NCI-H460 (cell line): ENCODE data around the gene SH2D1B. TPM values are rescaled to one million over a fixed set of nuclear protein-coding genes. Genes with fewer than 3 reads are reported as not detected.
"Not testable (repeated sequence)": the region's sequence is repeated elsewhere in the genome, so short reads cannot be mapped to it uniquely, and the experiment has no call there.

ENCODE experiments used
- DNase-seq: peaks from one replicate; pipeline ENCODE4 v3.0.0-alpha.2; 2016; ENCODE audit warnings: low read depth; ENCODE audit errors: extremely low read depth
- polyA plus RNA-seq: library from polyadenylated mRNA; depleted of rRNA; stranded (reverse); fragments of >200 nt; gene quantifications from 2 replicates; pipeline ENCODE4 v1.2.3, GENCODE V29; 2014; cell fraction: nucleus; rRNA removed
- total RNA-seq: library from RNA; depleted of rRNA; stranded (reverse); fragments of >200 nt; shearing (Covaris generic); gene quantifications from 2 replicates; pipeline ENCODE4 v1.2.3, GENCODE V29; 2014; rRNA removed

The SH2D1B gene, protein sequence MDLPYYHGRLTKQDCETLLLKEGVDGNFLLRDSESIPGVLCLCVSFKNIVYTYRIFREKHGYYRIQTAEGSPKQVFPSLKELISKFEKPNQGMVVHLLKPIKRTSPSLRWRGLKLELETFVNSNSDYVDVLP
- not detected in 2 replicates for total RNA-seq
- not detected in 2 replicates for polyA plus RNA-seq

DNA sequence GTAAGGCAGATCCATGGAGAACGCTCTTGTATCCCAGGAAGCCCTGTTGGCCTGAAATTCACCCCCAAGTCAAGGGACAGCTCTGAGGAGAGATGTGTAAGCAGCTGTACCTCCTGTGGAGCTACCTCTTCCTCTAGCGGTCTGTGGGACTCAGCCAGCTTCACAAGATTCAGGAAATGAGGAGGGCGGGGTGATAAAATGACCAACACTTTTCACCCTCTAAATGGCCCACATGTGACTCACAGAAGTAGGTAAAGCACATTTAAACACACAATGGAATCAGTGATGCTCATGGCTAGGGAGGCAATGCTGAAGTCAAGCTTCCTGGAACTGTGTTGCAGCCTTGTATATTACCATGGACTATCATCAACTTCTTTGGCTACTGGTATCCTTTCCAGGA lies at the start of gene SH2D1B:
SH2D1B (minus strand) TSS at position 135 of the 400 bp plus-strand sequence; CDS start at position 15, 120 bp downstream.
- DNase-seq = no peak

DNA sequence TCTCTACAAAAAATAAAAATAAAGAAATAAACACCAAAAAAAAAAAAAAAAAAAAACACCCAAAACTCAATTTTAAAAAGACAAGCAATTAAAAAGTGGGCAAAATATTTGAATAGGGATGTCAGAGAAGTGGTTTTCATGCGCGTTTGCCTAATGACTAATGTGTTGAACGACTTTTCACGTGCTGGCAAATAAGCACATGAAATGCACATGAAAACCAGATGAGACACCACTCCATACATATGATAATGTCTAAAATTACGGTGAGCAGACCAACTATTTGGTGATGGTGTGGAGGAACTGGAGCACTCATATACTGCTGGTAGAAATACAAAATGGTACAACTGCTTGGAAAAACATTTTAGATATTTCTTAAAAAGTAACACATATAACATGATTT lies 46.3 kb upstream of the SH2D1B start:
- no peak for DNase-seq

DNA sequence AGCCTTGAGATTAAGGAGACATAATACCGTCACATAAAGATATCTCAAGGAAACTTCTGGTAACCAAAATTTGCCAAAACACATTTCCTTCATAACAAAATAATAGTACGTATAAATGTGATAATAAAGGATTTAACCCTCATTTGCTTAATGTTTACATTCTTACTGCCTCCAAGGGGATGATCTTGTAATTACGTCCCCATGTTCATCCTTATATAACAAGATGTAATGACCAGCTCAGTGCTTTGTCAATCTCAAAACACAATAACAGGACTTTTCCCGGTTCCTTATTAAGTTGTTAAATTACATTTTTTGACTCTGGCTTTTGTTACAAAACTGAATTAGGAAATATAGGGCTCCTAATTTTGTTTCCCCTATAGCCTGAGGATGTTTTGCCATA lies 44.4 kb upstream of the SH2D1B start:
- no peak for DNase-seq

DNA sequence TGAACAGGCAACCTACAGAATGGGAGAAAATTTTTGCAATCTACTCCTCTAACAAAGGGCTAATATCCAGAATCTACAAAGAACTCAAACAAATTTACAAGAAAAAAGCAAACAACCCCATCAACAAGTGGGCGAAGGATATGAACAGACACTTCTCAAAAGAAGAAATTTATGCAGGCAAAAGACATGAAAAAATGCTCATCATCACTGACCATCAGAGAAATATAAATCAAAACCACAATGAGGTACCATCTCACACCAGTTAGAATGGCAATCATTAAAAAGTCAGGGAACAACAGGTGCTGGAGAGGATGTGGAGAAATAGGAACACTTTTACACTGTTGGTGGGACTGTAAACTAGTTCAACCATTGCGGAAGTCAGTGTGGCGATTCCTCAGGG lies 42.4 kb upstream of the SH2D1B start:
- not testable (repeated sequence) for DNase-seq

DNA sequence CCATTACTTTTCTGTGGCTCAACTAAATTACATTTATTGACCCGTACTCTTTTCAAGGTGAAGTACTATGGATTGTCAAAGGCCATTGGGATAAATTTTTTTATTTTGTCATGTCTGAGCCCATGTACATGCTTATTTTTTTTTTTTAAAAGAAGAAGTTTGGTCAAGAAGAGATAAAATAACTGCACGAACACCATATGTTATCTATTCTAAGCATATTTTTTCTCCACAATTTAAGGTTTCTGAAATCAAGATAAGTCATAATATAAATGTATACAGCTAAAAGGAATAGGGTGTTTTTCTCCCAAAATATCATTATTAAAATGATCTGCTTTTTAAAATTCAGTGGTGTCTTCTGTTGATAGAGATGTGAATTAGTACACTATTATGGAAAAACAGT lies 35.0 kb upstream of the SH2D1B start:
- DNase-seq = no peak

DNA sequence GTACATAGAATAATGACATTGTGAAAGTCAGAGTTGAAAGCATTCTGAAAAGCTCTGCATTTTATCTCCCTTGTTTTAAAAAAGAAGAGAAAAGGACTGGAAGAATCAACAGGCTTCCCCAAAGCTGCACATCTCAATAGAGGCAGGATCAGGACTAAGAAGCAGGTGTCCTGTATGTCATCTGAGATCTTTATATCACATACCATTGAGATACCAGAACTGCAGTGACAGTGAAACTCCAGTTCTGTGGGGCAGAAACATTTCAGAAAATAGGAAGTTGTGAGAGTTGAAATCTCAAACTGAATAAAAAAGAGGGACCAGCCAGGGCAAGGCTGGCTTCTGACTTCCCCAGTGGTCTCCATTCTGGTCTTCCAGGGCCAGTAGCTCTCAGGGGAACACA lies 33.0 kb upstream of the SH2D1B start:
- DNase-seq = no peak

DNA sequence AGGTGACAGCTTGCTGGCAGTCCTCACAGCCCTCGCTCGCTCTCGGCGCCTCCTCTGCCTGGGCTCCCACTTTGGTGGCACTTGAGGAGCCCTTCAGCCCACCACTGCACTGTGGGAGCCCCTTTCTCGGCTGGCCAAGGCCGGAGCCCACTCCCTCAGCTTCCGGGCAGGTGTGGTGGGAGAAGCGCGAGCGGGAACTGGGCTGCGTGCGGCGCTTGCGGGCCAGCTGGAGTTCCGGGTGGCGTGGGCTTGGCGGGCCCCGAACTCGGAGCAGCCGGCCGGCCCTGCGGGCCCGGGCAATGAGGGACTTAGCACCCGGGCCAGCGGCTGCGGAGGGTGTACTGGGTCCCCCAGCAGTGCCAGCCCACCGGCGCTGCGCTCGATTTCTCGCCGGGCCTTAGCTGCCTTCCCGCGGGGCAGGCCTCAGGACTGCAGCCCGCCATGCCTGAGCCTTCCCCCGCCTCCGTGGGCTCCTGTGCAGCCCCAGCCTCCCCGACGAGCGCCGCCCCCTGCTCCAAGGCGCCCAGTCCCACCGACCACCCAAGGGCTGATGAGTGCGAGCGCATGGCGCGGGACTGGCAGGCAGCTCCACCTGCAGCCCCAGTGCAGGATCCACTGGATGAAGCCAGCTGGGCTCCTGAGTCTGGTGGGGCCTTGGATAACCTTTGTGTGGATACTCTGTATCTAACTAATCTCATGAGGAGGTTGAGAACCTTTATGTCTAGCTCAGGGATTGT lies 21.2 kb upstream of the SH2D1B start:
- not testable (repeated sequence) for DNase-seq

DNA sequence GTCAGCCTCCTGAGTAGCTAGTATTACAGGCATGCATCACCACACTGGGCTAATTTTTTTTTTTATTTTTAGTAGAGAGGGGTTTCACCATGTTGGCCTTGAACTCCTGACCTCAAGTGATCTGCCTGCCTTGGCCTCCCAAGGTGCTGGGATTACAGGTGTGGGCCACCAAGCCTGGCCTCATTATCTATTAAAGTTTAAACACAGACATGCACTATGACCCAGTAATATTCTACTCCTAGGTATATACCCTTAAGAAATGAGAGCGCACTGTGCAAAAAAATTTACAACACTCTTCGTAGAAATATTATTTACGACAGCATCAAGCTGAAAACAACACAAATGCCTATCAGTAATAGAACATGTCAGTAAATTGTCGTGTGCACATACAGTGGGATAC lies 18.6 kb upstream of the SH2D1B start:
- DNase-seq = no peak

DNA sequence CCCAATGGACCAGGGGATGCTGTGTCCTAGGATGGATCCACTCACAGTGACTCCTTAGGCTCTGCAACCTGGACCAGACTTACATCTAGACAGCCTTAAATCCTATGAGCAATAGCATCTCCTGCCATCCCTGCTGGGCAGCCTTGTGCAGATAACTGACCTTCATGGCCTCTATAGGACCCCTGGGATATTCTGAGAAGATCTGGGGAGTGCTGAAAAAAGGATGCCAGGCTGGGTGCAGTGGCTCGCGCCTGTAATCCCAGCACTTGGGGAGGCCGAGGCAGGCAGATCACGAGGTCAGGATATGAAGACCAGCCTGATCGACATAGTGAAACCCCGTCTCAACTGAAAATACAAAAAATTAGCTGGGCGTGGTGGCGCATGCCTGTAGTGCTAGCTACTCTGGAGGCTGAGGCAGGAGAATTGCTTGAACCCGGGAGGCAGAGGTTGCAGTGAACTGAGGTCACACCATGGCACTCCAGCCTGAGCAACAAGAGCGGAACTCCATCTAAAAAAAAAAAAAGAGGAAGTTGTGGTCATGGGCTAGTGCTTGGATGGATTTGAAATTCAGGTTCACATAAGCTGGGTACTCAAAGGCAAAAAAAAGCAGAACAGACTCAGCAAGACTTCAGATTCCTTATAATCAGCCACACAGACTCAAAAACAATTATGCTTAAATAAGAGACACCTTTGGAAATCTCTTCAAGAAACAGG lies 10.9 kb upstream of the SH2D1B start:
- no peak for DNase-seq

DNA sequence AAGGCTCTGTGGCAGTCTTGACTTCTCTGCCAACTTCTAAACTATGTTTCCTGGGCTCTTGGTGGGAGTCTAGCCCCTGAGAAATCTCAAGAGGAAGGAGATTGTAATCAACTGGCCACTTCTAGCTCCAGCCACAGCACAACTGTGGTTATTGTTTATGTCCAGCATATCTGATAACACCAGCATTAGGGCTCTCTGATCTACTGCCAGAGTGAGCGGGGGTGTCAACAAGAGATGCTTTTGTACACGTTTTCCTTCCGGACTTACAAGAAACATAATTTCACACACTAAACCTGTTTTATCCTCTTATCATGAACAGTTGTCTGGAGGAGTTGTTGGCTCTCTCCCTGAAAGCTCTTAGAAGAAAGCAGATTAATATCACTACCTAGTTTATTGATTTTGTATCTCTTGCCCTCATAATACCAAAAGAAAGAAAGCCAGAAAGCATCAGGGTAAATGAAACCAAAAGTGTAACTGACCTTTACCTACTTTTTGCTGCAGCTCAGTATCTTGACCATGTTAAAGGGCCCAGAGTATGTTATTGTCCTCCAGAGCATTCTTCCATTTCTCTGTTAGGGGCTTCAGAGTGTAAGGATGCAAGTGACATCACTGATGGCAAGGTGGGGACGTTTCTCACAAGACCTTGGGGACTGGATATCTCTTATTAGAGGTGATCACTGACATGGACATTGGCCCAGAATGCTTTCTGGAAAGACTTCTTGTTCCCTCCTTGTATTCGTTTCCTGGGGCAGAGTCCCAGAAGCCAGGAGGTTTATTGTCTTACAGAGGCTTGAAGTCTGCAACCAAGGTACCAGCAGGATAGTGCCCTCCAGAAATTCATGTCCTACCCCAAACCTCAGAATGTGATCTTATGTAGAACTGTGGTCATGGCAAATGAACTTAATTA lies 9.6 kb upstream of the SH2D1B start:
- no peak for DNase-seq

DNA sequence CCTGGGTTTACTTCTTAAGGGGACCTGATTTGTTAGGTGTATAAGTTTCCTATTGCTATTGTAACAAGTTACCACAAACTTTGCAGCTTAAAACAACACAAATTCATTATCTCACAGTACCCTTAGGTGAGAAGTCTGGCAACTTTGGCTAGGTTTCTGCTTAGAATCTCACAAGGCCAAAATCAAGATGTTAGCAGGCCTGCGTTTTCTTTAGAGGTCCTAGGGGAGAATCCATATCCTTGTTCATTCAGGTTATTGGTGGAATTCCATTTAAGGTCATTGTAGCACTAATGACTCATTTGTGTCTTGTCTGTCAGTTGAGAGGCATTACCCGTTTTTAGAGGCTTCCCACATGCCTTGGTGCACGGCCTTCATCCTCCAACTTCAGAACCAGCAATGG lies 8.2 kb upstream of the SH2D1B start:
- no peak for DNase-seq

DNA sequence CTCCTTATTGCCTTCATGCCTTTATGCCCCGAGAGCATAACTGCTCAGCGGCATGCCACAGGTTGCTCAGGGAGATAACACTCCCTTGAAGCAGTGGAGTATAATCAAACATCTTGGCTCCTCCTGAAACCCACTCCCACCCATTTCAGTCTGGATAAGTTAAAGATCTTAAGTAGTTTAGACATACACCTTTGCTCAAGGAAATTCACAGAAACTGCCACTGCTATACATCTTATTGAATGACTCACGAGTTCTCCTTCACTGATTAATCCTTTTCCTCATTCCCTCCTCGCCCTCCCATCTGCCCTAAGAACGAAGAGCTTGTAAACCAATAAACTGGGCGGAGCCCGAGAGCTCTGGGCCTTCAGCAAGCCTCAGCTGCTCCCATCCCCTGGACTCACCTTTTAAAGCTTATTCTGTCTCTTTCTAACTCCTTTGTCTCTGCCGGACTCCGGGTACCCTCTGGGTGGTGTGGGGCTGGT lies 7.6 kb upstream of the SH2D1B start:
- DNase-seq = not testable (repeated sequence)

DNA sequence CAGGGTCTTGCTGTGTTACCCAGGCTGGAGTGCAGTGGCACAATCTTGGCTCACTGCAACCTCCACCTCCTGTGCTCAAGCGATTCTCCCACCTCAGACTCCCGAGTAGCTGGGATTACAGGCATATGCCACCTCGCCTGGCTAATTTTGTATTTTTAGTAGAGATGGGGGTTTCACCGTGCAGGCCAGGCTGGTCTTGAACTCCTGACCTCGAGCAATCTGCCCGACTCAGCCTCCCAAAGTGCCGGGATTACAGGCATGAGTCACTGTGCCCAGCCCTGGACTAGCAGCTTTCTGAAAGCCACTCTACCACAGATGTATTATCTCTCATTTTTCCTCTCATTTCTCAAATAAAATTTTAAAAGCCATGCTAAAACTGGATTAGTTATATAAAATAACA lies 6.6 kb upstream of the SH2D1B start:
- not testable (repeated sequence) for DNase-seq

DNA sequence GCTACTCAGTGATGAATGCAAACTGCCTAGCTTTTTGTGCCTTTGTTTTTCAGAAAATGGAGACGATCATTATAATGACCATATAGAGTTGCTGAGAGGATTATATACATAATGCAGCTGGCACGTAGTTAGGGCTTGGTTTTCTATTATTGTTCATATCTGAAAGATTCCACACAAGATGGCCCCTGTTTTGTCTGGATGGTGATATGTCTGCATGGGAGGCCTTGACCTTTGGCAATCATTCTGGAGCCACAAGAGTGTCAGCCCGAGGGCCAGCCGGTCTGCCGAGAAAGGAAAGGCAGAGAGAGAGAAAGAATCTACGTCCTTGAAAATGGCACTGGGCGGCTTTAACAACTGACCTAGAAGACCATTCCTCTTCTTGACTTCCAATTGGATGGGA lies 5.7 kb upstream of the SH2D1B start:
- no peak for DNase-seq

DNA sequence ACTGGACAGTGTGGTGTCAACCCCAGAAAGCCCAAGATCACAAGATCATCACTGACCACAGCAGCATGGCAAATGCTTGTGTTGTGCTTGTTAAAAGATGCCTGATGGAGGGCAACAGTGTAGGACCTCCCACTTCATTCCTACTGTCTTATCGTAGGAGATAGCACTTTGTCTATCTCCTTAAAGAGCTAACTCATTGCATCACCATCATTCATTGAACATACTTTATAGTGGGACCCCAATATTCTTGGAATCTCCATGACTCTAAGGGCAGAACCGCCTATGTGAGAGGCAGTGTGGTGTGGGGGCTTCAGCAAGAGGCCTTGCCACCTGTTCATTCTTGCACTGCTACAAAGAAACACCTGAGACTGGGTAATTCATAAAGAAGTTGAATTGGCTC lies 5.0 kb upstream of the SH2D1B start:
- no peak for DNase-seq

DNA sequence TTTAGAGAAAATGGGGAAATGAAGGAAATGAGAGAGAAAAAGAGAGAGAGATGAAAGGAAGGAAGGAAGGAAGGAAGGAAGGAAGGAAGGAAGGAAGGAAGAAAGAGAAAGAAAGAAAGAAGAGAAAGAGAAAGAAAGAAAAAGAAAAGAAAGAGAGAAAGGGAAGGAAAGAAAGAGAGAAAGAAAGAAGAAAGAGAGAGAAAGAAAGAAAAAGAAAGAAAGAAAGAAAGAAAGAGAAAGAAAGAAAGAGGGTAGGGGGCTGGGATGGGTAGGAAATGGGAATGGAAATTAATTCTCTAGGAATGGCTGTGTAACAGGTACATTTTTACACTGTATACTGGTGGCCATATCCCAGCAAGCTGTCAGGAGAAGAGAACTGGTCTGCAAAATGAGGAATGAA lies 4.3 kb upstream of the SH2D1B start:
- DNase-seq = no peak

DNA sequence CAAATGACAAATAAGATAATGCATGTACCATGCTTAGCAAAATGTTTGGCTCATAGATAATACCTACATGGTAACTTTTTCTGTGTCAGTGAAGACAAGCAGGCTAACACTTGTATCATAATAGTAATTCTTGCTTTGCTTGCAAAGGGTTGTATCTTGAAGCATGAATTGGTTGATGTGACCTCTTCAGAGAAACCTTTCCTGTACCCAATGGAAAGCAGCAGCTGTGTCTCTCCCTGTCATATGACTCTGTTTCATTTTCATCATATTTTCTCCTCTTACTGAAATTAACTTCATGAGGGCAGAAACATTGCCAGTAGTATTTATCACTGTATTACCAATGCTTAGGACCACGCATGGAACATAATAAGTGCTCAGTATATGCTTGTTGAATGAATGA lies 4.4 kb downstream of the SH2D1B start:
- DNase-seq = no peak

DNA sequence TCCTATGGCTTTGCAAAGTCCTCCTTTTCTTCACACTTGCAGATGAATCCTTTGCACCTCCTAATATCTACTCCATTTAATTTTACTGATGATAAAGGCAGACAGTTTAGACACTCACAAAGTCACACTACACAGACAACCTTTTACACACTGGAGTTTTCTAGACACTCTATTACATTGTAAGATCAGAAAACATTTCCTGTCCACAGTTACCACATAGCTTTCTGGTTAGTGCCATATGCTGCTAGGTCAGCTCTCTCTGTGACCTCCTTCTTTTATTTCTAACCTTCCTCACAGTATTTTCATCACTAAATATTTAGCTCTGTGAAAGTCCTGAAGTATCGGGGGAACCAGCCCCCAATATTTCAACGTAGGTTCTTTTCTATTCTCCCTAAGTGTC lies 5.1 kb downstream of the SH2D1B start:
- DNase-seq = no peak

DNA sequence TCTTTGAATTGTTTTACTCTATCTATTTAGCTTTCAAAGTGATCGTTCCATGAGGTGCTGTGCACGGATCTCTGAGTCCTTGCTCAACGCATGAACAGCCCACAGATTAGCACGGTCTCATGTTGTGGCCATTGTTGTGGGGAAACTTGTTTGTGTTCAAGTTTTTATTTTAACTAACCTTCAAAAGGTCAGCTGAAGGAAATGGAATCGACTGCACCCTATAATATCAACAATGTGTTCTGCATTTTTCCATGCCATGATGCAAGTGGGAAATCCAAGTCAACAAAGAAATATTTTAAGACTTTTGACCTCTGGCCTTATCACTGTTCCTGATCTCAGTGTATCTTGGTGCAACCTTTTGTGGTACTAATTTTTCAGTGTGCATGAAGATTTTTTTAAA lies 6.1 kb downstream of the SH2D1B start:
- no peak for DNase-seq

DNA sequence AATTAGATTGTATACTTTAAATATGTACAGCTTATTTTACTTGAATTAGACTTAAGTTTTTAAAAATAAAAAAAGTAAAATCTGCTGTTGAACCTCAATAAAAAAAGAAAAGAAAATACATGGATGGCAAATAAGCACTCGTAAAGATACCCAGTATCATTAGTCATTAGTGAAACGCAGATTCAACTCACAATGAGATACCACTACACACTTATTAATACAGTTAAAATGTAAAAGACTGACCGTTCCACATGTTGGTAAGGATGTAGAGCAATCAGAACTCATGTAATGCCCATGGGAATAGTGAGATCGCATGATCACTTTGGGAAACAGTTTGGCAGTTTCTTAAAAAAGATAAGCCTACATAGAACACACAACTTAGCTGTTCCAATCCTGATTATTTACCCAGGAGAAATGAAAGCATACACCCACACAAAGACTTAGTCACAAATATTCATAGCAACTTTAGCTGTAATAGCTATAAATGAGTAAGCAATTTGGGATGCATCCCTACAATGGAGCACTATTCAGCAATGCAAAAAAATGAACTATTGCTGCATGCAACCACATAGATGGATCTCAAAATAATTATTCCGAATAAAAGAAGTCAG lies 7.3 kb downstream of the SH2D1B start:
- DNase-seq = no peak
